K562 (cell line): ENCODE measurements around the gene DARS2. TPM values are rescaled to one million over a fixed set of nuclear protein-coding genes. Genes with fewer than 3 reads are reported as not detected.

Experiments used
- BCL6 ChIP-seq: fragments of 250-450 bp; sonication (Bioruptor Pico); IDR thresholded peaks from 2 replicates; pipeline ENCODE4 v1.4.0; 2020
- BRCA1 ChIP-seq, 2 experiments: fragments of 450-650 bp in 1 of 2; sonication (generic) in 1 of 2; formaldehyde crosslinking in 1 of 2; IDR thresholded peaks; 2 replicates each; pipeline versions ENCODE4 v1.5.0 to v1.6.1; 2017 to 2020; ENCODE audit warnings: mild to moderate bottlenecking in 1 of 2, missing genetic modification reagents in 1 of 2
- CREBBP ChIP-seq: IDR thresholded peaks from one replicate; pipeline ENCODE4 v1.6.1; 2012; ENCODE audit warnings: low read depth, mild to moderate bottlenecking, control low read depth, inconsistent platforms, low read length
- FOXA1 ChIP-seq: fragments of 450-650 bp; IDR thresholded peaks from 2 replicates; pipeline ENCODE4 v1.6.1; 2016; ENCODE audit warnings: mild to moderate bottlenecking, borderline replicate concordance
- FOXA3 ChIP-seq, 2 experiments: fragments of 450-650 bp in 1 of 2; sonication (generic) in 1 of 2; formaldehyde crosslinking; IDR thresholded peaks in 1 of 2; conservative IDR thresholded peaks in 1 of 2; 2 replicates each; pipeline versions ENCODE4 v1.4.0 to v1.8.0; 2020 to 2022; ENCODE audit warnings: mild to moderate bottlenecking in 2 of 2, missing genetic modification reagents in 1 of 2
- GABPA ChIP-seq: fragments of 200-800 bp; sonication (Bioruptor generic); conservative IDR thresholded peaks from 2 replicates; pipeline ENCODE4 v1.6.1; 2016; ENCODE audit warnings: low read depth, missing genetic modification characterization, missing compliant biosample characterization
- HDAC3 ChIP-seq: fragments of 450-650 bp; IDR thresholded peaks from 2 replicates; pipeline ENCODE4 v1.6.1; 2018; ENCODE audit warnings: borderline replicate concordance, mild to moderate bottlenecking, moderate library complexity; ENCODE audit not compliant: partially characterized antibody
- MCM3 ChIP-seq: fragments of 450-650 bp; IDR thresholded peaks from 2 replicates; pipeline ENCODE4 v1.6.1; 2016
- NCOA6 ChIP-seq: fragments of 450-650 bp; IDR thresholded peaks from 2 replicates; pipeline ENCODE4 v1.6.1; 2017; ENCODE audit warnings: mild to moderate bottlenecking
- NFE2L1 ChIP-seq: fragments of 450-650 bp; IDR thresholded peaks from 2 replicates; pipeline ENCODE4 v1.6.1; 2016; ENCODE audit warnings: missing genetic modification characterization, low read depth, mild to moderate bottlenecking, missing compliant biosample characterization, moderate library complexity, borderline replicate concordance
- NR3C1 ChIP-seq: sonication (generic); formaldehyde crosslinking; IDR thresholded peaks from 2 replicates; pipeline ENCODE4 v1.8.1; 2022; ENCODE audit warnings: missing genetic modification reagents
- PRPF4 ChIP-seq: fragments of 200-400 bp; formaldehyde crosslinking; IDR thresholded peaks from one replicate; pipeline ENCODE4 v1.6.1; 2017; ENCODE audit warnings: low read length, low read depth, mild to moderate bottlenecking; ENCODE audit not compliant: insufficient read depth, poor library complexity, severe bottlenecking
- RAD21 ChIP-seq, 2 experiments: fragments of 250-450 bp in 1 of 2; fragments of 450-650 bp in 1 of 2; sonication (Bioruptor Pico) in 1 of 2; formaldehyde crosslinking in 1 of 2; IDR thresholded peaks in 1 of 2; conservative IDR thresholded peaks in 1 of 2; 2 replicates each; pipeline versions ENCODE4 v1.4.0 to v1.8.0; 2020 to 2022; ENCODE audit warnings: mild to moderate bottlenecking in 2 of 2, moderate library complexity in 1 of 2
- RBM15 ChIP-seq: fragments of 200-400 bp; formaldehyde crosslinking; IDR thresholded peaks from 2 replicates; pipeline ENCODE4 v1.6.1; 2018; ENCODE audit warnings: mild to moderate bottlenecking, low read length, moderate library complexity; ENCODE audit not compliant: insufficient read depth
- RBM25 ChIP-seq: fragments of 200-400 bp; formaldehyde crosslinking; IDR thresholded peaks from 2 replicates; pipeline ENCODE4 v1.6.1; 2018; ENCODE audit warnings: low read length, low read depth, moderate library complexity; ENCODE audit not compliant: severe bottlenecking
- RFX5 ChIP-seq: IDR thresholded peaks from 2 replicates; pipeline ENCODE4 v1.6.1; 2011; ENCODE audit warnings: low read depth, mild to moderate bottlenecking, improper control_type of control experiment, low read length
- SAFB2 ChIP-seq: fragments of 200-400 bp; formaldehyde crosslinking; IDR thresholded peaks from 2 replicates; pipeline ENCODE4 v1.6.1; 2018; ENCODE audit warnings: borderline replicate concordance, low read length, low read depth, moderate library complexity; ENCODE audit not compliant: severe bottlenecking
- SMARCA5 ChIP-seq: fragments of 450-650 bp; IDR thresholded peaks from 2 replicates; pipeline ENCODE4 v1.6.1; 2016
- SP1 ChIP-seq: sonication (generic); formaldehyde crosslinking; IDR thresholded peaks from 2 replicates; pipeline ENCODE4 v1.8.1; 2022; ENCODE audit warnings: mild to moderate bottlenecking, missing genetic modification reagents
- SREBF1 ChIP-seq: fragments of 150-350 bp; IDR thresholded peaks from 2 replicates; pipeline ENCODE4 v1.6.1; 2014; ENCODE audit warnings: antibody characterized with exemption, low read depth, low read length, borderline replicate concordance
- TAF7 ChIP-seq: fragments of 450-650 bp; IDR thresholded peaks from 2 replicates; pipeline ENCODE4 v1.6.1; 2016; ENCODE audit warnings: missing genetic modification characterization, missing compliant biosample characterization
- TCFL5 ChIP-seq: fragments of 250-450 bp; sonication (Bioruptor Pico); conservative IDR thresholded peaks from 2 replicates; pipeline ENCODE4 v1.6.1; 2021; ENCODE audit warnings: mild to moderate bottlenecking, moderate library complexity, matching md5 sums
- TGIF2 ChIP-seq: sonication (generic); formaldehyde crosslinking; IDR thresholded peaks from 2 replicates; pipeline ENCODE4 v1.8.1; 2022; ENCODE audit warnings: mild to moderate bottlenecking, missing genetic modification reagents, moderate library complexity
- TRIM28 ChIP-seq: fragments of 450-650 bp; IDR thresholded peaks from 2 replicates; pipeline ENCODE4 v1.6.1; 2017
- ZNF165 ChIP-seq: fragments of 250-450 bp; sonication (Bioruptor Pico); IDR thresholded peaks from 2 replicates; pipeline ENCODE4 v1.4.0; 2020; ENCODE audit warnings: borderline replicate concordance
- polyA plus RNA-seq, 8 experiments: library from polyadenylated mRNA; depleted of rRNA in 4 of 8; stranded (reverse) in 5 of 8; unstranded in 3 of 8; fragments of >200 nt; fragmentation: Nextera tagmentation in 2 of 8; fragmentation: Illumina TruSeq in 1 of 8; extraction: Ambion mirVana in 2 of 8; extraction: Trizol in 1 of 8; gene quantifications; 2 replicates each; pipeline versions ENCODE4 v1.2.1 to v1.2.3, GENCODE V29; 2011 to 2014; ENCODE audit warnings: inconsistent platforms in 1 of 8, missing spikeins in 1 of 8
- total RNA-seq, 7 experiments: library from RNA; depleted of rRNA in 6 of 7; stranded (reverse); fragments of >200 nt in 6 of 7; fragmentation: Illumina TruSeq in 2 of 7; extraction: Trizol in 2 of 7; gene quantifications; 2 replicates each; pipeline versions ENCODE4 v1.2.1 to v1.2.3, GENCODE V29; 2011 to 2021; ENCODE audit warnings: low replicate concordance in 1 of 7
- TF ChIP-seq, protein P1 (sequence below): sonication (generic); formaldehyde crosslinking; IDR thresholded peaks from 2 replicates; pipeline ENCODE4 v1.8.0; 2022; ENCODE audit warnings: mild to moderate bottlenecking, missing genetic modification reagents, borderline replicate concordance
- TF ChIP-seq, protein P2 (sequence below): sonication (generic); formaldehyde crosslinking; IDR thresholded peaks from 2 replicates; pipeline ENCODE4 v1.8.0; 2023; ENCODE audit warnings: mild to moderate bottlenecking, missing genetic modification reagents

Gene DARS2
- total and polyA plus RNA-seq, 9 of the 15 experiments (the other 6 are each of a cell fraction or from before 2014, with no cell fraction given), result 36.4 to 96.7 (median 68.6) TPM

DNA sequence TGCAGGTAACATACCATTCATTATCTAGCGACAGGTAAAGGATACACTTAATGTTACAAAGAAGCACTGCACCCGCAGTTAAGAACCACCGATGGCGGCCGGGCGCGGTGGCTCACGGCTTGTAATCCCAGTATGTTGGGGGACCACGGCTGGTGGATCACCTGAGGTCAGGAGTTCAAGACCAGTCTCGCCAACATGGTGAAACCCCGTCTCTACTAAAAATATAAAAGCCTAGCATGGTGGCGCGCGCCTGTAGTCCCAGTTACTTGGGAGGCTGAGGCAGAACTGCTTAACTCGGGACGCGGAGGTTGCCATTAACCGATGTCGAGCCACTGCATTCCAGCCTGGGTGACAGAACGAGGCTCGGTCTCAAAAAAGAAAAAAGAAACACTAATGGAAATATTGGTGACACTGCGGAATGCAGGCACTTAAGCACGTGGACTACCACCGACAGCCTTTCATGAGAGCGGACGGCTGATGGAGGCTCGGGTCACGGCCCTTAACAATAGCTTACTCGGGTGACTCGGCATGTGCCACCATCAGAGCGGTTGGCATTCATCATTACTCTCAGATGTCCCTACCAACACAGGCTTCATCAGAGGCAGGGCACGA lies 42.8 kb downstream of the DARS2 start (continued):
- TF ChIP-seq TRIM28 (no peak), RAD21 (CRISPR knock-in tag; conservative IDR thresholded peaks at IDR 0.05 in 1 of 2, IDR thresholded peaks at IDR 0.05 in 1 of 2) (no peak), FOXA3 (CRISPR knock-in tag; conservative IDR thresholded peaks at IDR 0.05 in 1 of 2, IDR thresholded peaks at IDR 0.05 in 1 of 2) (peak in 1 of 2 experiments; percentile 65; a peak in 1 of 4 replicates), NCOA6 (no peak), RBM15 (no peak), NR3C1 (CRISPR knock-in tag) (peak; percentile 78; the same call in 1 of the 2 replicates), GABPA (tag) (no peak), TGIF2 (CRISPR knock-in tag) (no peak), CREBBP (no peak), SP1 (CRISPR knock-in tag) (no peak), BRCA1 (IDR thresholded peaks at IDR 0.05) (no peak), BRCA1 (CRISPR knock-in tag; IDR thresholded peaks at IDR 0.05) (peak; percentile 83; the same call in 1 of the 2 replicates), PRPF4 (no peak), TCFL5 (CRISPR knock-in tag) (no peak), SAFB2 (no peak), MCM3 (no peak), FOXA1 (no peak), BCL6 (no peak), SMARCA5 (0 out of 2 replicates have a peak, but pooled peaks have one; percentile 20), RBM25 (peak; percentile 42), HDAC3 (no peak), TAF7 (tag) (no peak), SREBF1 (no peak), NFE2L1 (no peak), RFX5 (no peak), ZNF165 (CRISPR knock-in tag) (no peak)
- TF ChIP-seq, protein P1, sequence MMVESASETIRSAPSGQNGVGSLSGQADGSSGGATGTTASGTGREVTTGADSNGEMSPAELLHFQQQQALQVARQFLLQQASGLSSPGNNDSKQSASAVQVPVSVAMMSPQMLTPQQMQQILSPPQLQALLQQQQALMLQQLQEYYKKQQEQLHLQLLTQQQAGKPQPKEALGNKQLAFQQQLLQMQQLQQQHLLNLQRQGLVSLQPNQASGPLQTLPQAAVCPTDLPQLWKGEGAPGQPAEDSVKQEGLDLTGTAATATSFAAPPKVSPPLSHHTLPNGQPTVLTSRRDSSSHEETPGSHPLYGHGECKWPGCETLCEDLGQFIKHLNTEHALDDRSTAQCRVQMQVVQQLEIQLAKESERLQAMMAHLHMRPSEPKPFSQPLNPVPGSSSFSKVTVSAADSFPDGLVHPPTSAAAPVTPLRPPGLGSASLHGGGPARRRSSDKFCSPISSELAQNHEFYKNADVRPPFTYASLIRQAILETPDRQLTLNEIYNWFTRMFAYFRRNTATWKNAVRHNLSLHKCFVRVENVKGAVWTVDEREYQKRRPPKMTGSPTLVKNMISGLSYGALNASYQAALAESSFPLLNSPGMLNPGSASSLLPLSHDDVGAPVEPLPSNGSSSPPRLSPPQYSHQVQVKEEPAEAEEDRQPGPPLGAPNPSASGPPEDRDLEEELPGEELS, result peak; percentile 29; the same call in 1 of the 2 replicates
- TF ChIP-seq, protein P2, sequence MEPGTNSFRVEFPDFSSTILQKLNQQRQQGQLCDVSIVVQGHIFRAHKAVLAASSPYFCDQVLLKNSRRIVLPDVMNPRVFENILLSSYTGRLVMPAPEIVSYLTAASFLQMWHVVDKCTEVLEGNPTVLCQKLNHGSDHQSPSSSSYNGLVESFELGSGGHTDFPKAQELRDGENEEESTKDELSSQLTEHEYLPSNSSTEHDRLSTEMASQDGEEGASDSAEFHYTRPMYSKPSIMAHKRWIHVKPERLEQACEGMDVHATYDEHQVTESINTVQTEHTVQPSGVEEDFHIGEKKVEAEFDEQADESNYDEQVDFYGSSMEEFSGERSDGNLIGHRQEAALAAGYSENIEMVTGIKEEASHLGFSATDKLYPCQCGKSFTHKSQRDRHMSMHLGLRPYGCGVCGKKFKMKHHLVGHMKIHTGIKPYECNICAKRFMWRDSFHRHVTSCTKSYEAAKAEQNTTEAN (CRISPR knock-in tag), result peak; percentile 43; the same call in 1 of the 2 replicates
